GM12878 (cell line): ENCODE data around the gene DAPK3. TPM values are rescaled to one million over a fixed set of nuclear protein-coding genes. Genes with fewer than 3 reads are reported as not detected.

Source experiments
- ATAC-seq: fragments of 200-7000 bp; cut with Tn5 transposase; 3 replicates; pipeline ENCODE4 v1.9.1; 2020; ENCODE audit warnings: mild to moderate bottlenecking, moderate library complexity
- BruUV-seq: library from RNA; stranded (reverse); fragments of 400-500 nt; replicated peaks from 2 replicates; lab custom pipeline; 2021; lab: Mats Ljungman, UMichigan
- CTCF ChIA-PET: fragments of 300-600 bp; sonication (Branson Sonifier 250); formaldehyde crosslinking; extraction: SDS; loops from one replicate; lab custom pipeline; 2021; ENCODE audit warnings: inconsistent platforms; lab: Yijun Ruan, JAX
- POLR2A ChIA-PET: fragments of 350-600 bp; formaldehyde crosslinking; extraction: SDS; loops from one replicate; lab custom pipeline; 2021; ENCODE audit warnings: inconsistent platforms; lab: Charles Lee
- RAD21 ChIA-PET: fragments of 300-600 bp; sonication (Branson Sonifier 250); formaldehyde crosslinking; loops from one replicate; lab custom pipeline; 2023; ENCODE audit warnings: antibody characterized with exemption; ENCODE audit not compliant: unreplicated experiment; lab: Charles Lee
- SMC1A ChIA-PET: fragments of 300-600 bp; sonication (Branson Sonifier 250); formaldehyde crosslinking; loops from one replicate; lab custom pipeline; 2023; ENCODE audit not compliant: unreplicated experiment, uncharacterized antibody; lab: Charles Lee
- DNase-seq: peaks from one replicate; pipeline ENCODE4 v3.0.0-alpha.2; 2011; ENCODE audit warnings: low read depth, low spot score
- FAIRE-seq: peaks from 3 replicates; lab custom pipeline; 2011; peaks lifted over from hg19 to GRCh38; lab: Jason Lieb, UNC
- H2AFZ ChIP-seq: 2 replicates; pipeline ENCODE4 v1.6.0; 2011; ENCODE audit warnings: low read depth, low read length, control low read depth; ENCODE audit not compliant: control insufficient read depth
- H3K27ac ChIP-seq: 2 replicates; pipeline ENCODE4 v1.5.1; 2011; ENCODE audit warnings: control low read depth; ENCODE audit not compliant: control insufficient read depth, insufficient read depth
- H3K27me3 ChIP-seq, 2 experiments: replicated peaks in 1 of 2; 2 replicates each; pipeline versions ENCODE4 v1.6.0 to v1.6.1; 2011; ENCODE audit warnings: low read length in 1 of 2; ENCODE audit not compliant: control insufficient read depth in 2 of 2, insufficient read depth in 2 of 2
- H3K36me3 ChIP-seq, 2 experiments: 2 replicates each; pipeline ENCODE4 v1.5.1; 2011; ENCODE audit warnings: low read length in 1 of 2; ENCODE audit not compliant: control insufficient read depth in 2 of 2, insufficient read depth in 2 of 2
- H3K4me1 ChIP-seq: 2 replicates; pipeline ENCODE4 v1.6.1; 2011; ENCODE audit warnings: mild to moderate bottlenecking, low read length, moderate library complexity, mixed read lengths; ENCODE audit not compliant: control insufficient read depth, insufficient read depth
- H3K4me2 ChIP-seq: 2 replicates; pipeline ENCODE4 v1.6.0; 2011; ENCODE audit warnings: control low read depth; ENCODE audit not compliant: control insufficient read depth, insufficient read depth
- H3K4me3 ChIP-seq: fragments of 200-600 bp; sonication (generic); 2 replicates; pipeline ENCODE4 v1.5.1; 2016
- H3K79me2 ChIP-seq: 2 replicates; pipeline ENCODE4 v1.6.0; 2011; ENCODE audit warnings: low read length; ENCODE audit not compliant: control insufficient read depth, insufficient read depth
- H3K9ac ChIP-seq: 2 replicates; pipeline ENCODE4 v1.8.0; 2011; ENCODE audit warnings: low read length, control low read depth, mixed read lengths; ENCODE audit not compliant: control insufficient read depth, insufficient read depth
- H3K9me3 ChIP-seq: replicated peaks from 3 replicates; pipeline ENCODE4 v1.5.1; 2011; ENCODE audit warnings: mild to moderate bottlenecking, low read length; ENCODE audit not compliant: control insufficient read depth, insufficient read depth
- H4K20me1 ChIP-seq: 2 replicates; pipeline ENCODE4 v1.6.0; 2011; ENCODE audit not compliant: control insufficient read depth, insufficient read depth
- CHD1 ChIP-seq: IDR thresholded peaks from 2 replicates; pipeline ENCODE4 v1.6.1; 2012; ENCODE audit warnings: low read depth, low read length, improper control_type of control experiment
- CREM ChIP-seq: IDR thresholded peaks from 2 replicates; pipeline ENCODE4 v1.6.1; 2014; ENCODE audit warnings: antibody characterized with exemption, low read depth
- EED ChIP-seq: sonication (generic); IDR thresholded peaks from 2 replicates; pipeline ENCODE4 v1.6.1; 2016; ENCODE audit warnings: antibody characterized with exemption, low read depth
- EGR1 ChIP-seq, 2 experiments: IDR thresholded peaks; 1 replicate in 1 of 2; 2 replicates in 1 of 2; pipeline ENCODE4 v1.6.1; 2011 to 2012; ENCODE audit warnings: low read depth in 2 of 2, low read length in 2 of 2, borderline replicate concordance in 1 of 2, mild to moderate bottlenecking in 1 of 2, moderate library complexity in 1 of 2
- FOXM1 ChIP-seq: IDR thresholded peaks from 2 replicates; pipeline ENCODE4 v1.6.1; 2012; ENCODE audit warnings: low read depth, mild to moderate bottlenecking, inconsistent platforms, low read length, moderate library complexity
- IRF4 ChIP-seq: IDR thresholded peaks from 2 replicates; pipeline ENCODE4 v1.6.1; 2011; ENCODE audit warnings: low read depth, low read length
- SREBF2 ChIP-seq: IDR thresholded peaks from 2 replicates; pipeline ENCODE4 v1.6.1; 2012; ENCODE audit warnings: mild to moderate bottlenecking, low read length
- SRF ChIP-seq, 2 experiments: IDR thresholded peaks; 2 replicates each; pipeline ENCODE4 v1.6.1; 2011; ENCODE audit warnings: low read depth in 2 of 2, low read length in 2 of 2, mild to moderate bottlenecking in 1 of 2, moderate library complexity in 1 of 2
- TARDBP ChIP-seq: IDR thresholded peaks from 2 replicates; pipeline ENCODE4 v1.6.1; 2016; ENCODE audit warnings: borderline replicate concordance
- WGBS: methylation state at CpG from one replicate; pipeline ENCODE4 v1.1.6; 2016; ENCODE audit warnings: low lambda C conversion rate; ENCODE audit not compliant: insufficient replicate concordance, insufficient coverage; ENCODE audit errors: missing lambda C conversion rate; 5-methylcytosine and 5-hydroxymethylcytosine counted together
- in situ Hi-C: fragments of 300-500 bp; cut with MboI; formaldehyde crosslinking; loops from 9 replicates; pipeline ENCODE4 v1.14.3; 2018; ENCODE audit warnings: mixed read lengths
- intact Hi-C: fragments of 100-400 bp; cut with micrococcal nuclease; formaldehyde crosslinking; loops from one replicate; pipeline ENCODE4 v1.14.2; 2022; ENCODE audit not compliant: unreplicated experiment
- polyA plus RNA-seq, 11 experiments: library from polyadenylated mRNA; depleted of rRNA in 4 of 11; unstranded in 6 of 11; stranded (reverse) in 5 of 11; fragments of >200 nt; fragmentation: Nextera tagmentation in 4 of 11; fragmentation: Illumina TruSeq in 1 of 11; extraction: Ambion mirVana in 4 of 11; extraction: Trizol in 1 of 11; gene quantifications; 1 replicate in 1 of 11; 2 replicates in 10 of 11; pipeline versions ENCODE4 v1.2.1 to v1.2.3, GENCODE V29; 2011 to 2016; ENCODE audit warnings: inconsistent platforms in 2 of 11, missing spikeins in 2 of 11, low read depth in 1 of 11
- total RNA-seq, 4 experiments: library from RNA; depleted of rRNA in 3 of 4; stranded (reverse); fragments of >200 nt in 3 of 4; fragmentation: Illumina TruSeq in 1 of 4; extraction: Trizol in 1 of 4; gene quantifications; 2 replicates each; pipeline versions ENCODE4 v1.2.1 to v1.2.3, GENCODE V29; 2013 to 2021
- TF ChIP-seq, protein P1 (sequence below): fragments of 450-650 bp; IDR thresholded peaks from 2 replicates; pipeline ENCODE4 v1.6.1; 2017; ENCODE audit warnings: mild to moderate bottlenecking
- TF ChIP-seq, protein P2 (sequence below): fragments of 450-650 bp; IDR thresholded peaks from 2 replicates; pipeline ENCODE4 v1.6.1; 2018; ENCODE audit warnings: mild to moderate bottlenecking, low read depth, moderate library complexity; ENCODE audit not compliant: partially characterized antibody
- TF ChIP-seq, protein P3 (sequence below): fragments of 450-650 bp; IDR thresholded peaks from 2 replicates; pipeline ENCODE4 v1.6.1; 2014; ENCODE audit warnings: mild to moderate bottlenecking
- TF ChIP-seq, protein P4 (sequence below): fragments of 150-350 bp; IDR thresholded peaks from 2 replicates; pipeline ENCODE4 v1.6.1; 2016; ENCODE audit warnings: low read depth, low read length

Gene DAPK3
- total and polyA plus RNA-seq, 10 of the 15 experiments (the other 5 are each of a cell fraction or from before 2014, with no cell fraction given): 0.13 to 46.4 (median 24.8) TPM

DNA sequence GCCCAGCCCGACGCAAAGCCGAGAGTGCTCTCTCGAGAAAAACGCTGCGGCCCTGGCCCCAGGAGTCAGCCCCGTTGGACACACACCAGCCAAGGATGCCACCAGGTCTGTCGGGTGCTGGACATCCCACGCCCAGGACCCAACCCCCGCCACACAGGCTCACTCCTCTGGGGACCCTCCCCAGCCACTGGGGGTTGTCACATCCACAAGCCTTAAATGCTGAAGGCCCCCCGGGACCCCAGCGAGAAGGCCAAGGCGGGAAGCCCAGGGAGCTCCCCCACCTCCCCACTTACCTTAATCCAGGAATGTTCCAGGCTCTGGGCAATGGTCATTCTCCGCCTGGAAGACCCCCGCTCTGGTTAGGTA, 11.2 kb downstream of the DAPK3 start:
- no peaks in the 10 kb centered on the region for H3K4me1 ChIP-seq
- no peaks in the 10 kb centered on the region for H3K9me3 ChIP-seq
- ATAC-seq (no peak), FAIRE-seq (no peak), DNase-seq (no peak)
- in situ Hi-C loops (no loop called here), intact Hi-C loops (no loop called here)
- RAD21 ChIA-PET: no interaction called here
- H3K4me2 ChIP-seq: no peak overlapping the region
- no peak overlapping the region for H3K4me3 ChIP-seq
- TF ChIP-seq SREBF2 (no peak), SRF (IDR thresholded peaks at IDR 0.05; ENCODE audit: low read depth in 2 of 2, low read length in 2 of 2) (no peak), IRF4 (no peak), TARDBP (no peak), CHD1 (no peak), EED (no peak), CREM (no peak), EGR1 (IDR thresholded peaks at IDR 0.05; ENCODE audit: borderline replicate concordance in 1 of 2, low read depth in 2 of 2, low read length in 2 of 2) (no peak), FOXM1 (no peak)
- TF ChIP-seq, protein P1, sequence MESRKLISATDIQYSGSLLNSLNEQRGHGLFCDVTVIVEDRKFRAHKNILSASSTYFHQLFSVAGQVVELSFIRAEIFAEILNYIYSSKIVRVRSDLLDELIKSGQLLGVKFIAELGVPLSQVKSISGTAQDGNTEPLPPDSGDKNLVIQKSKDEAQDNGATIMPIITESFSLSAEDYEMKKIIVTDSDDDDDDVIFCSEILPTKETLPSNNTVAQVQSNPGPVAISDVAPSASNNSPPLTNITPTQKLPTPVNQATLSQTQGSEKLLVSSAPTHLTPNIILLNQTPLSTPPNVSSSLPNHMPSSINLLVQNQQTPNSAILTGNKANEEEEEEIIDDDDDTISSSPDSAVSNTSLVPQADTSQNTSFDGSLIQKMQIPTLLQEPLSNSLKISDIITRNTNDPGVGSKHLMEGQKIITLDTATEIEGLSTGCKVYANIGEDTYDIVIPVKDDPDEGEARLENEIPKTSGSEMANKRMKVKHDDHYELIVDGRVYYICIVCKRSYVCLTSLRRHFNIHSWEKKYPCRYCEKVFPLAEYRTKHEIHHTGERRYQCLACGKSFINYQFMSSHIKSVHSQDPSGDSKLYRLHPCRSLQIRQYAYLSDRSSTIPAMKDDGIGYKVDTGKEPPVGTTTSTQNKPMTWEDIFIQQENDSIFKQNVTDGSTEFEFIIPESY: no peak
- TF ChIP-seq, protein P2, sequence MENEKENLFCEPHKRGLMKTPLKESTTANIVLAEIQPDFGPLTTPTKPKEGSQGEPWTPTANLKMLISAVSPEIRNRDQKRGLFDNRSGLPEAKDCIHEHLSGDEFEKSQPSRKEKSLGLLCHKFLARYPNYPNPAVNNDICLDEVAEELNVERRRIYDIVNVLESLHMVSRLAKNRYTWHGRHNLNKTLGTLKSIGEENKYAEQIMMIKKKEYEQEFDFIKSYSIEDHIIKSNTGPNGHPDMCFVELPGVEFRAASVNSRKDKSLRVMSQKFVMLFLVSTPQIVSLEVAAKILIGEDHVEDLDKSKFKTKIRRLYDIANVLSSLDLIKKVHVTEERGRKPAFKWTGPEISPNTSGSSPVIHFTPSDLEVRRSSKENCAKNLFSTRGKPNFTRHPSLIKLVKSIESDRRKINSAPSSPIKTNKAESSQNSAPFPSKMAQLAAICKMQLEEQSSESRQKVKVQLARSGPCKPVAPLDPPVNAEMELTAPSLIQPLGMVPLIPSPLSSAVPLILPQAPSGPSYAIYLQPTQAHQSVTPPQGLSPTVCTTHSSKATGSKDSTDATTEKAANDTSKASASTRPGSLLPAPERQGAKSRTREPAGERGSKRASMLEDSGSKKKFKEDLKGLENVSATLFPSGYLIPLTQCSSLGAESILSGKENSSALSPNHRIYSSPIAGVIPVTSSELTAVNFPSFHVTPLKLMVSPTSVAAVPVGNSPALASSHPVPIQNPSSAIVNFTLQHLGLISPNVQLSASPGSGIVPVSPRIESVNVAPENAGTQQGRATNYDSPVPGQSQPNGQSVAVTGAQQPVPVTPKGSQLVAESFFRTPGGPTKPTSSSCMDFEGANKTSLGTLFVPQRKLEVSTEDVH: no peak
- TF ChIP-seq, protein P3, sequence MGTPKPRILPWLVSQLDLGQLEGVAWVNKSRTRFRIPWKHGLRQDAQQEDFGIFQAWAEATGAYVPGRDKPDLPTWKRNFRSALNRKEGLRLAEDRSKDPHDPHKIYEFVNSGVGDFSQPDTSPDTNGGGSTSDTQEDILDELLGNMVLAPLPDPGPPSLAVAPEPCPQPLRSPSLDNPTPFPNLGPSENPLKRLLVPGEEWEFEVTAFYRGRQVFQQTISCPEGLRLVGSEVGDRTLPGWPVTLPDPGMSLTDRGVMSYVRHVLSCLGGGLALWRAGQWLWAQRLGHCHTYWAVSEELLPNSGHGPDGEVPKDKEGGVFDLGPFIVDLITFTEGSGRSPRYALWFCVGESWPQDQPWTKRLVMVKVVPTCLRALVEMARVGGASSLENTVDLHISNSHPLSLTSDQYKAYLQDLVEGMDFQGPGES: no peak
- TF ChIP-seq, protein P4, sequence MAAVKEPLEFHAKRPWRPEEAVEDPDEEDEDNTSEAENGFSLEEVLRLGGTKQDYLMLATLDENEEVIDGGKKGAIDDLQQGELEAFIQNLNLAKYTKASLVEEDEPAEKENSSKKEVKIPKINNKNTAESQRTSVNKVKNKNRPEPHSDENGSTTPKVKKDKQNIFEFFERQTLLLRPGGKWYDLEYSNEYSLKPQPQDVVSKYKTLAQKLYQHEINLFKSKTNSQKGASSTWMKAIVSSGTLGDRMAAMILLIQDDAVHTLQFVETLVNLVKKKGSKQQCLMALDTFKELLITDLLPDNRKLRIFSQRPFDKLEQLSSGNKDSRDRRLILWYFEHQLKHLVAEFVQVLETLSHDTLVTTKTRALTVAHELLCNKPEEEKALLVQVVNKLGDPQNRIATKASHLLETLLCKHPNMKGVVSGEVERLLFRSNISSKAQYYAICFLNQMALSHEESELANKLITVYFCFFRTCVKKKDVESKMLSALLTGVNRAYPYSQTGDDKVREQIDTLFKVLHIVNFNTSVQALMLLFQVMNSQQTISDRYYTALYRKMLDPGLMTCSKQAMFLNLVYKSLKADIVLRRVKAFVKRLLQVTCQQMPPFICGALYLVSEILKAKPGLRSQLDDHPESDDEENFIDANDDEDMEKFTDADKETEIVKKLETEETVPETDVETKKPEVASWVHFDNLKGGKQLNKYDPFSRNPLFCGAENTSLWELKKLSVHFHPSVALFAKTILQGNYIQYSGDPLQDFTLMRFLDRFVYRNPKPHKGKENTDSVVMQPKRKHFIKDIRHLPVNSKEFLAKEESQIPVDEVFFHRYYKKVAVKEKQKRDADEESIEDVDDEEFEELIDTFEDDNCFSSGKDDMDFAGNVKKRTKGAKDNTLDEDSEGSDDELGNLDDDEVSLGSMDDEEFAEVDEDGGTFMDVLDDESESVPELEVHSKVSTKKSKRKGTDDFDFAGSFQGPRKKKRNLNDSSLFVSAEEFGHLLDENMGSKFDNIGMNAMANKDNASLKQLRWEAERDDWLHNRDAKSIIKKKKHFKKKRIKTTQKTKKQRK: no peak
- CTCF ChIA-PET: no interaction called here
- SMC1A ChIA-PET: no interaction called here
- H3K27me3 ChIP-seq: no peaks in the 10 kb centered on the region
- H3K79me2 ChIP-seq: no peaks in the 10 kb centered on the region
- POLR2A ChIA-PET: no interaction called here
- BruUV-seq: no TSS peak
- H3K36me3 ChIP-seq: peaks cover 0 to 14% of the 10 kb centered on the region in 2 experiments; a peak in 3 of 4 replicates
- H3K27ac ChIP-seq: no peak overlapping the region
- H4K20me1 ChIP-seq: no peaks in the 10 kb centered on the region
- 95% methylated on average over 15 of the region's 15 CpGs for WGBS
- no peak overlapping the region for H3K9ac ChIP-seq
- no peak overlapping the region for H2AFZ ChIP-seq
